Measurements from ENCODE around the gene SLC2A6.

The SLC2A6 gene

DNA sequence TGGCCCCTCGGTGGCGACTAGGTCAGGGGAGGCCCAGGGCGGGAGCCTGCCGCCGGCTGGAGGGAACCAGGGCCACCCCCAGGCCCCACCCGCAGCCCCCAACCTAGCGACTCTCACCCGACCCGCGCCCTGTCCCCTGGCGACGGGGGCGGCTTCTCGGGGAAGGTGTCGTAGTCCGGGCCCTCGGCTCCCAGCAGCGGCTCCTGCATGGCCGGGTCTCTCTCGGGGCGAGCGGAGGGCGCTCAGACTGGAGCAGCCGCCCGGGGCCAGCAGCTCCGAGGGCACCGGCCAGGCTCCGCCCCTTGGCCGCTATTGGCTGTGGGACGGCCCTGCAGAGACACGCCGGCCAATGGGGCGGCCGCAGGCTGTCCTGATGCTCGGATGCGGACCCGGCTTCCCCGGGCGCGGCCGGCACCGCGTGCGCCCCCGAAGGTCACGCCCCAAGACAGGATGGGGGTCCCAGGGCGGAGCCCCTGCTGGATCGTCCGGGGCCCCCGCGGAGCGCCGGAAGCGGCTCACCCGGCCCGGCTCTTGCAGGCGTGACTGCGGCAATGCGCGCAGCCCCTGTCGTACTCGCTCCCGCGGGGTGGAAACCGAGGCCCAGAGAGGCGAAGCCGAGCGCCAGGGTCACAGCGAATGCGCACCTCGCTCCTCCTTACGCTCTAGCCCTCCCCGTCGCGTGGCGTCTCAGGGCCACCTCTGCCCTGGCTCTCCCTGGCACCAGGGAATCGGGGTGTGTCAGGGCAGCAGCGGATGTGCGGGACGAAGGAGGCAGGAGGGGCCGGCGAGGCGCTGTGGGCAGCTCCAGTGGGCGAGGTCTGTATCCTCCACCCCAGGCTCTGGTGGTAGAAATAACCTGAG, at the start of gene SLC2A6:
Gene SLC2A6 (minus strand): TSS at position 249 of the 861 bp plus-strand sequence. CDS start 40 bp downstream, at position 209.
- peak; percentile 52 to 71 for DNase-seq (ENCODE audit: low read depth in 1 of 2, low spot score in 1 of 2)

- DNase-seq (ENCODE audit: low read depth in 1 of 2, low spot score in 1 of 2): no peak
Measured at GRCh38 chr9:133528001-133528875, 49.3 kb upstream of the SLC2A6 start.

DNA sequence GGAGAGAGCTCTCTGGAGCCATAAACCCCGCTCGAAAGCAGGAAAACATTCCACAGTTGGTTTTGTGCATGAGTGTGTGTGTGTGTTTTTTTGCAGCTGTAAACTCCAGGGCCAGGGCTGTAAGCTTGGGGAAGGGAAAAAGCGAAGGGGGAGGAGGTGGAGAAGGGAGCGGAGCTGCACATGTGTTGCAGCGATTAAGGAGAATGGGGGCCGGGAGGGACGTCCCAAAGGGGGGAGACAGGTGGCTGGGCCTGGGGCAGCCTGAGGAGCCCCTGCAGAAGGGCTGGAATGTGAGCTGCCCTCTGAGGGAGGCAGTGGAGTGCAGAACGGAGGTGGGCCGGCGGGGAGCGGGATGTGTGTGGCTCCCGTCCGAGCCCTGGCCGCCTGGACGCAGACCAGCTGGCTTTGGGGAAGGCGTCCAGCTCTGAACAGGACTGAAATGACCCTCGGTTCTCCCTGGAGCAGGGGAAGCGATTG, 48.6 kb upstream of the SLC2A6 start:
- DNase-seq (ENCODE audit: low read depth in 1 of 2, low spot score in 1 of 2): no peak

DNA sequence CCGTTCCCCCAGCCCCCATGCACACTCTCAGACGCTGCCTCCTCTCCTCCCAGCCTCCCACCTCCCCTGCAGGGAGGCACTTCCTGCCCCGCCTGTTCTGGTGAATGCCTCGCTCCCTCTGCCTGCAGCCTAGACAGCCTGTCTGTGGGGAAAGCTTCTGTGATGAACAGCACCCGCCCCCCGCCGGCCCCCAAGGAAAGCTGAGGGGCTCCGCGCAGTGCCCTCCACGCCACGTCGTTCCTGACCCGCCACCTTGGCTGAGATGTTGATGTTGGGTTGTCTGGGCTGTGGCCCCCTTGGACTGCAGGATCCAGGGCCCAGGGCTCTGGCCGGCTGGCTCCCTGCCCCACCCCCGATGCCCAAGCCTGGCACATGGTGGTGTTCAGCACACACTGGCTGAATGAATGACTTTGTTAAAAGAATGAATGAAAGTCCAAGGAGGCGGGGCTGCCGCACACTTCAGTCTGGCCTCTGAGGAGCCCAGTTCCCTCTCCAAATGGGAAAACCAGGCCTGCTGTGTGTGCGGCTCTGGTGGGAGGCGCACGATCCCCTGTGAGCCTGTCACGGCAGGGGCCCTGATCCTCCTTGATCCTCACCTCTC, 47.9 kb upstream of the SLC2A6 start:
- no peak for DNase-seq (ENCODE audit: low read depth in 1 of 2, low spot score in 1 of 2)

DNA sequence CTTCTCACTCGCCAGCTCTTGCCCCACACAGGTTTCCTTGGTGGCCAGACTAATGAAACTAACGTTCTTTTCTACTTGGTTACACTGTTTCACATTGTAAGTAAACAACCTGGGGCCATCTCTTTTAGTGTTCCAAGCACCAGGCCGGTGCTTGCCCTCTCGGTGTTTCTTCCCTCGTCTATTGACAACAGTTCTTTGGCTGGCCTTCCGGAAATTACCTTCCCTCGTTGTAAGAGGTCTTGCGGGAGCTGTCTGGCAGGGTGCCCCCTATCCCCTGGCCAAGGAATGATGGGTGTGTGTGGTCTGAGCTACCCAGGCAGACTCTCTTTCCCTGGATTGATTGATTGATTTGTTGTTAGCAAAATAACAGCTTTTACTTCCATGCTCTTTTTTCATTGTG, 46.8 kb upstream of the SLC2A6 start:
- no peak for DNase-seq (ENCODE audit: low read depth in 1 of 2, low spot score in 1 of 2)

DNA sequence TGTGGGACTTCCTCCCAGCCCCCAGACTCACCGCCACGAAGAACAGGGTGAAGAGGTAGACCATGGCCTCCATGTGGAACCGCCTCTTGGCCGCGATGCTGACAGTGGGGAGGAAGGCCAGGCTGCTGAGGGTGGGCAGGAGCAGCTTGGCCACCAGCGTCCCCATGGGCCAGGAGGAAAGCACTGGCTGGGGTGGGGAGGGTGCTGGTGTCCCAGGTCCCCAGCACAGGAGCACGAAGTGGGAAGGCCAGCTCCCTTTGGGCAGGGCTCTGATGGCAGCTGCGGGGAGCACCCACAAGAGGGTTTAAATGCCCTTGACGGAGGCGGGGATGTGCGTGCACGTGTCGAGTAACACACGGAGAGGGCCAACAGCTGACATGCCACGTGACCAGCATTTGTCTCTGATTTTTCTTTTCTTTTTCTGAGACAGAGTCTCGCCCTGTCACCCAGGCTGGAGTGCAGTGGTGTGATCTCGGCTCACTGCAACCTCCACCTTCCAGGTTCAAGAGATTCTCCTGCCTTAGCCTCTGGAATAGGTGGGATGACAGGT, 45.9 kb upstream of the SLC2A6 start, which contains the start of gene MYMK:
Gene MYMK (minus strand): TSS at position 281 of the 550 bp plus-strand sequence. CDS start 115 bp downstream, at position 166.
- DNase-seq (ENCODE audit: low read depth in 1 of 2, low spot score in 1 of 2): no peak

DNA sequence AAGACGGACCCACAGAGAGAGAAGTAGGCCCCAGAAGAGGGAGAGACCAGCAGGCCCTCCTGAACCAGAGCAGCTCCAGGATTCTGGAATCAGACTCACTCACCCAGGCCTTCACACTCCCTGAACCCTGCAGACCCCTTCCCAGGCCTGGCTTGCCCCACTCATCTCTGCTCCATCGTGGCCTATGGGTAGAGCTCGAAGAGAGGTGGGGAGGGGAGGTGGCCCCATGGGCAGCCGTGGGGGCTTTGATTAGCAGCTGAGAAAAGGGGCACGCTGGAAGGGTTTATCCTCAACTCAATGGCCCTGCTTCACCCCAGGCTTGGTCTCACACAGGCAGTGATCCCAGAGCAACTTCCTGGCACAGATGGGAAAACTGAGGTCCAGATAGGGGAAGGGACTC, 45.2 kb upstream of the SLC2A6 start:
- DNase-seq (ENCODE audit: low read depth in 1 of 2, low spot score in 1 of 2): no peak

GRCh38 chr9:133523106-133523505, 44.2 kb upstream of the SLC2A6 start:
- DNase-seq (ENCODE audit: low read depth in 1 of 2, low spot score in 1 of 2): no peak

- DNase-seq (ENCODE audit: low read depth in 1 of 2, low spot score in 1 of 2): no peak
Measured at GRCh38 chr9:133522073-133522910, 43.4 kb upstream of the SLC2A6 start.

DNA sequence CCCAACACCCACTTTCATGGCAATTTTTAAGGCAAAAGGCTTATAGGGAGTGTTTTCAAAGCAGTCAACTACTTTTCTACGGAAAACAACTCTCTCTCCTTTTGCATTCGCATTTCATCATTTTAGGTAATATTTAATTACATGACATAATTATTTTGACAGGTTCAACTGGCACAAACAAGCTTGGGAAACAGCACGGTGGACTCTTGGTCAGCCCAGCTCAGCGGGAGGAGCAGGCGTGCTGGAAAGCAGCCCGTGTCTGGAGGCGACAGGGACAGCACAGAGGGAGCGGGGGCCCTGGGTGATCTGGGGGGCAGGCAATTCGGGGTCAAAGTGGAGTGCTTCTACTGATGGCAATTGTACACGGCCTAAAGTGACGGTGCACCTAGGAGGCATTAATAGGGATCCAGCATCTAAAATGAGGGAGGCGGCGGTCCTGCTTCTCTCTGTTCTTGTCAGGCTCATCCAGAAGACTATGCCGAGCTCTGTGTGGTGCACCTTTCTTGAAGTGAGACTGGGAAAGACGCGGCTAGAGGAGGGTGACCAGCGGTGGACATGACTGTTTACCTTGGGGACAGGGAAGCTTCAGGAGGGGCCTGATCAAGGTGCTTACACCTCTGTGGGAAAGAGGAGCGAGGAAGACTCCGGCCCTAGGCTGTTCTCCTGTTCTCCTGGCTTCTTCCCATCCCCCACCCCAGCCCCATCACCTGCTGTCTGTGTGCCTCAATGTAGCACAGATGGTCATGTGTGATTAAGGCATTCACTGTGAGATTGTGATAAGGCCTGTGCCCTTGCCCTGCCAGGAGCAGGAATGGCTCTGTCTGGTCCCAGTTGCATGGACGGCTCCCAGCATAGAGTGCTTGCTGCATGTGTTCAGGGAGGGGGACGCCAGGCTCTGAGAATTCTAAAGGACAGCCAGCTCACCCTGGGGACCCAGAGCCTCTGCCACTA, 42.5 kb upstream of the SLC2A6 start:
- no peak for DNase-seq (ENCODE audit: low read depth in 1 of 2, low spot score in 1 of 2)

DNA sequence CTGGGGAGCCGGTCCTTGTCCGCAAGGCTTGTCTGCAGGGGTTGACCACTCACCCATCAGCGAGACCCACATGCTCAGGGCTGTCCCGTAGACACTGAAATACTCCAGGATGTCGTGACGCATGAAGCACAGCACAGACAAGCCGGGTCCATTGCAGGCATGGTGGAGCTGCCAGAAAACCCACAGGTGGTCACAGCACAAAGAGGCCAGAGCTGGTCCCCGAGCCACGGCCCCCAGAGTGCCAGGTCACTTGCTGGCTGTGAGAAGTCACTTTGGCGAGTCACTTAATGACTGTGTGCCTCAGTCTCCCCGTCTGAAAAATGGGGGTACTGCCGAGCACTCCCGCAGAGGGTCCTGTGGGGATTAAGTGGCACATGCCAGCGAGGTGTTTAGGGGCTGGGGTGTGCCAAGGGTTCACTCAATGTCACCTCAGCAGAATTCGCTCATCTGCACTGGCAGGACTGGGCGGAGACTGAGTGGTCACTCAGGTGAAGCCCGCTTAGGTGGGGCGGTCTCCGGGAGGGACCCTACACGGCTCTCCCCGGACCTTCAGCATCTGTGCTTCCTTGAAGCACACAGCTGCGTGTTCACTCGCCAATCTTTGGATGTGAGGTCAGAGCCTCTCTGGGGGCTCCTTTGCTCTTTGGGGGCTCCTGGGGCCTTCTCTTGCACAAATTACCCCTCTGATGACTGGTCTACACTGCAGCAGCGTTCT, 41.4 kb upstream of the SLC2A6 start:
- no peak for DNase-seq (ENCODE audit: low read depth in 1 of 2, low spot score in 1 of 2)

GRCh38 chr9:133519693-133520092, 40.8 kb upstream of the SLC2A6 start:
- no peak for DNase-seq (ENCODE audit: low read depth in 1 of 2, low spot score in 1 of 2)

DNA sequence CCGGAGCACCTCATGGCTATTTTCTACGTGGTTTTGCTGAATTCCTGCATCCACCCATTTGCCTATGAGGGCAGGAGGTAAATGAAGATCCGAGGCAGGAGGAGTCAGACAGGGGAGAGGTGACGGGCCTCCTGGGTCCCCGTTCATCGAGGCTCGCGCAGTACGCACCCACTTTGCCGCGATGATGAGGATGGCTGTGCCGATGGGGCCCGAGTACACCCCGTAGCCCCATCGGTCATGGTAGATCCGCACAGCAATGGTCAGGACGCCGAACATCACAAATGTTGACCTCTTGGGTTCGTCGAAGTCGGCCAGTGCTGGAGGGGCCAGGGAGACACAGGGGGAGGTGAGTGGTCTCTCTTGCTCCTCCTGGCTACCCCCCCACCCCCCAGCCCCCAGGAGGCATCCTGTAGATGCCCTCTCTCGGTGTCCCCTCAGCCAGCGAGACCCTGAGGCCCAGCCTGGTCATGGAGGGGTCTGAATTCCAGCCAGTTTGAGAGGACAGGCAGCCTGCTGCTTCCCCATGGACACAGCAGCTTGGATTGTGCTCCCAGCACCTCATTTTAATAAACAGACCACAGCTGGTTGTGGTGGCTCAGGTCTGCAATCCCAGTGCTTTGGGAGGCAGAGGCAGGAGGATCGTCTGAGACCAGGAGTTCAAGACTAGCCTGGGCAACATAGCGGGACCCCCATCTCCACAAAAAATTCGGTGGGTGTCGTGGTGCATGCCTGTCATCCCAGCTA, 40.0 kb upstream of the SLC2A6 start:
- DNase-seq (ENCODE audit: low read depth in 1 of 2, low spot score in 1 of 2): no peak

DNA sequence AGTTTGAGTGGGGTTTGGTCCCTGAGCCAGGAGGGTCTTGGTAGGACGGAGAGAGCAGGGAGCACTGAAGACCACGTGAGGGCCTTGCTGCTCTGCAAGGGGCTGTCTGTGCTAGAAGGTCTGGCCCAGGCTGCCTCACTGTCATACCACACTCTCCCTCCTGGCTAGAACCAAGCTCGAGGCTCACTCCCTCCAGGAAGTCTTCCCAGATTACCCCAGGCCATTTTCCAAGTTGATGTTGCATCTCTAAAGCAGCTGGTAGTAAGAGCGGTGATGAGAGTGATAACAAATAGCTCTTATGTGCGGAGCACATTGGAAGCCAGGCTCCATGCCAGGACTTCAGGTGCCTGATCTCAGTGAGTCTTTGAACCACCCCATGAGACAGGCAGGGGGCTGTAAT, 39.3 kb upstream of the SLC2A6 start:
- no peak for DNase-seq (ENCODE audit: low read depth in 1 of 2, low spot score in 1 of 2)

- no peak for DNase-seq (ENCODE audit: low read depth in 1 of 2, low spot score in 1 of 2)
Measured at GRCh38 chr9:133517711-133518110, 38.8 kb upstream of the SLC2A6 start.

GRCh38 chr9:133516961-133517350, 38.1 kb upstream of the SLC2A6 start:
- no peak for DNase-seq (ENCODE audit: low read depth in 1 of 2, low spot score in 1 of 2)

DNA sequence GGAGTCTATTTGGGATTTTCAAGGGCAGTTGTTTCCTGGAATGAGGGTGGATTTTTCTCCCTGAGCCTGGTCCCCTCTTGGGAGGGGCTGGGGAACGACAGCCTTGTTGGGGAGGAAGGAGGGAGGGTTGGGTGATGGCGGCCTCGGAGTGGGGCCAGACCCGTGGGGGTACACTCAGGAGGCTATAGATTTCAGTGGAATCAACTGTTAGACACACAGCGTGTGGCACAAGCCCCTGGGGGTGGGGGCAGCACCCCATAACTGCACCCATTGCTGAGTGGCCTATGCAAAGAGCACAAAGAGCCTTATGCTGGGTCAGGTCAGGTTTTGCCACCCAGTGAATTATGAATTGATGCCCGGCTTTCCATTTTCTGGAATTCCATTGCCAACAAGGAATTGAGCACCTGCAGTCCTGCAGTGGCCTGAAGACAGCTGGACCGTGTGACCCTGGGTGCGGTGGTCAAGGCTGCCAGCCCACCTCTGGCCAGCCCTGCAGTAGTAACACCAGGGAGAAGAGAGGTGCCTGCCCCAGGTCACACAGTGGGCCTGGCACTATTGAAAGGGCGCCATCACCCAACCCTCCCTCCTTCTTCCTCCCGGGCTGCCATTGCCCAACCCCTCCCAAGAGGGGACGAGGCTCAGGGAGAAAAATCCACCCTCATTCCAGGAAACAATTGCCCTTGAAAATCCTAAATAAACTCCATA, 37.5 kb upstream of the SLC2A6 start:
- DNase-seq (ENCODE audit: low read depth in 1 of 2, low spot score in 1 of 2): no peak
